DMS79 (cell line): ENCODE results near the gene BNIP1.
"Not testable (repeated sequence)": the region's sequence is repeated elsewhere in the genome, so short reads cannot be mapped to it uniquely, and the experiment has no call there.

Source experiments
- DNase-seq: peaks from one replicate; lab custom pipeline; 2025; lab: John Stamatoyannopoulos, UW

BNIP1 gene

GRCh38 chr5:173144200-173145176 is at the start of gene BNIP1:
Gene BNIP1, plus strand, starts transcription at chr5:173144531. Its CDS starts 15 bp downstream, at chr5:173144546.
- peak; percentile 80 for DNase-seq

- no peak for DNase-seq
Measured at GRCh38 chr5:173098787-173099186, 45.5 kb upstream of the BNIP1 start.

- DNase-seq: no peak
Measured at GRCh38 chr5:173099461-173099860, 44.9 kb upstream of the BNIP1 start.

GRCh38 chr5:173101245-173101644 is 43.1 kb upstream of the BNIP1 start:
- DNase-seq: no peak

- no peak for DNase-seq
Measured at GRCh38 chr5:173103411-173103810, 40.9 kb upstream of the BNIP1 start.

- peak; percentile 41 for DNase-seq
Measured at GRCh38 chr5:173108914-173109313, 35.4 kb upstream of the BNIP1 start.

GRCh38 chr5:173114536-173114935 is 29.8 kb upstream of the BNIP1 start:
- DNase-seq: no peak

- DNase-seq: no peak
Measured at GRCh38 chr5:173119719-173120118, 24.6 kb upstream of the BNIP1 start.

GRCh38 chr5:173123416-173123815 is 20.9 kb upstream of the BNIP1 start:
- DNase-seq: no peak

- DNase-seq: not testable (repeated sequence)
Measured at GRCh38 chr5:173132166-173132565, 12.2 kb upstream of the BNIP1 start.

GRCh38 chr5:173138707-173139106 is 5.6 kb upstream of the BNIP1 start:
- no peak for DNase-seq

GRCh38 chr5:173139631-173140030 is 4.7 kb upstream of the BNIP1 start:
- no peak for DNase-seq

GRCh38 chr5:173140769-173141168 is 3.6 kb upstream of the BNIP1 start:
- DNase-seq: no peak

- no peak for DNase-seq
Measured at GRCh38 chr5:173143567-173143966, 764 bp upstream of the BNIP1 start.

GRCh38 chr5:173148354-173148753 is 4.0 kb downstream of the BNIP1 start:
- no peak for DNase-seq

GRCh38 chr5:173152547-173152946 is 8.2 kb downstream of the BNIP1 start:
- DNase-seq: no peak

- no peak for DNase-seq
Measured at GRCh38 chr5:173153842-173154241, 9.5 kb downstream of the BNIP1 start.

- DNase-seq: not testable (repeated sequence)
Measured at GRCh38 chr5:173154619-173155018, 10.3 kb downstream of the BNIP1 start.

- no peak for DNase-seq
Measured at GRCh38 chr5:173155912-173156311, 11.6 kb downstream of the BNIP1 start.

- no peak for DNase-seq
Measured at GRCh38 chr5:173158366-173158765, 14.0 kb downstream of the BNIP1 start.

GRCh38 chr5:173159256-173159655 is 14.9 kb downstream of the BNIP1 start:
- DNase-seq: no peak

GRCh38 chr5:173161148-173161547 is 16.8 kb downstream of the BNIP1 start:
- DNase-seq: no peak

GRCh38 chr5:173163219-173163618 is 18.9 kb downstream of the BNIP1 start:
- no peak for DNase-seq
